CD4-positive, alpha-beta T cell (primary cell): ENCODE results near the gene NOXA1. TPM values are rescaled to one million over a fixed set of nuclear protein-coding genes. Genes with fewer than 3 reads are reported as not detected.

Experiments used
- ATAC-seq: fragments of 200-7000 bp; cut with Tn5 transposase; one replicate; pipeline ENCODE4 v1.10.0; 2022; ENCODE audit warnings: mild to moderate bottlenecking; ENCODE audit not compliant: poor library complexity
- CTCF ChIA-PET: fragments of 350-600 bp; sonication (Branson Sonifier 250); formaldehyde crosslinking; loops from one replicate; lab custom pipeline; 2021; ENCODE audit warnings: antibody characterized with exemption, inconsistent platforms; lab: Charles Lee
- POLR2A ChIA-PET: fragments of 350-600 bp; sonication (Branson Sonifier 250); formaldehyde crosslinking; loops from one replicate; lab custom pipeline; 2021; ENCODE audit warnings: antibody characterized with exemption, inconsistent platforms; lab: Charles Lee
- DNase-seq, 14 experiments: peaks; one replicate each; pipeline ENCODE4 v3.0.0-alpha.2; 2013 to 2020; ENCODE audit warnings: mixed read lengths in 2 of 14
- H3K27ac ChIP-seq, 2 donors: one replicate each; pipeline versions ENCODE4 v1.5.1 to v1.7.0; 2013; ENCODE audit warnings: low read length in 2 of 2, low read depth in 1 of 2, mild to moderate bottlenecking in 1 of 2
- H3K27me3 ChIP-seq, 2 experiments: 1 replicate in 1 of 2; 2 replicates in 1 of 2; pipeline versions ENCODE4 v1.6.1 to v1.7.0; 2013; ENCODE audit warnings: low read length in 2 of 2, control low read depth in 1 of 2, mild to moderate bottlenecking in 1 of 2, moderate library complexity in 1 of 2; ENCODE audit not compliant: insufficient read depth in 2 of 2, control insufficient read depth in 1 of 2
- H3K36me3 ChIP-seq: one replicate; pipeline ENCODE4 v1.6.1; 2013; ENCODE audit warnings: low read length, control low read depth; ENCODE audit not compliant: insufficient read depth
- H3K4me1 ChIP-seq: one replicate; pipeline ENCODE4 v1.6.1; 2013; ENCODE audit warnings: low read length, control low read depth; ENCODE audit not compliant: insufficient read depth
- H3K4me3 ChIP-seq: one replicate; pipeline ENCODE4 v1.5.1; 2013; ENCODE audit warnings: mild to moderate bottlenecking, low read length, moderate library complexity
- H3K9me3 ChIP-seq, 2 experiments: 1 replicate in 1 of 2; 2 replicates in 1 of 2; pipeline versions ENCODE4 v1.6.1 to v1.7.0; 2013; ENCODE audit warnings: low read length in 2 of 2, mild to moderate bottlenecking in 2 of 2, control low read depth in 1 of 2, moderate library complexity in 1 of 2; ENCODE audit not compliant: control insufficient read depth in 1 of 2, insufficient read depth in 1 of 2
- H3K27ac Mint-ChIP-seq: one replicate; pipeline ENCODE4 v1.8.0; 2020; ENCODE audit warnings: mixed read lengths
- H3K27me3 Mint-ChIP-seq: one replicate; pipeline ENCODE4 v1.8.0; 2021; ENCODE audit warnings: mixed read lengths
- H3K36me3 Mint-ChIP-seq: one replicate; pipeline ENCODE4 v1.8.0; 2021; ENCODE audit warnings: low read depth, mixed read lengths
- H3K4me1 Mint-ChIP-seq: one replicate; pipeline ENCODE4 v1.8.0; 2021; ENCODE audit warnings: low read depth, mixed read lengths
- H3K4me3 Mint-ChIP-seq: one replicate; pipeline ENCODE4 v1.8.0; 2020; ENCODE audit warnings: mild to moderate bottlenecking, mixed read lengths
- H3K9me3 Mint-ChIP-seq: one replicate; pipeline ENCODE4 v1.8.0; 2020; ENCODE audit warnings: mixed read lengths
- intact Hi-C, 2 experiments: fragments of 100-400 bp; cut with DNase I in 1 of 2; cut with micrococcal nuclease in 1 of 2; formaldehyde crosslinking; loops; one replicate each; pipeline versions ENCODE4 v1.15.1 to v1.9.0; 2023 to 2025; cut with DNase I, micrococcal nuclease
- total RNA-seq, 174 experiments: library from RNA in 2 of 174; stranded (reverse) in 2 of 174; gene quantifications; one replicate each; pipeline ENCODE4 v1.2.3 and lab custom pipeline; 2021 to 2026
- TF ChIP-seq, protein P1 (sequence below): fragments of 200-600 bp; IDR thresholded peaks from one replicate; pipeline ENCODE4 v1.8.0; 2022; ENCODE audit warnings: antibody characterized with exemption, mild to moderate bottlenecking

The NOXA1 gene
- total RNA-seq, 2 experiments from 2014 or later: 6.7 to 7.7 TPM

DNA sequence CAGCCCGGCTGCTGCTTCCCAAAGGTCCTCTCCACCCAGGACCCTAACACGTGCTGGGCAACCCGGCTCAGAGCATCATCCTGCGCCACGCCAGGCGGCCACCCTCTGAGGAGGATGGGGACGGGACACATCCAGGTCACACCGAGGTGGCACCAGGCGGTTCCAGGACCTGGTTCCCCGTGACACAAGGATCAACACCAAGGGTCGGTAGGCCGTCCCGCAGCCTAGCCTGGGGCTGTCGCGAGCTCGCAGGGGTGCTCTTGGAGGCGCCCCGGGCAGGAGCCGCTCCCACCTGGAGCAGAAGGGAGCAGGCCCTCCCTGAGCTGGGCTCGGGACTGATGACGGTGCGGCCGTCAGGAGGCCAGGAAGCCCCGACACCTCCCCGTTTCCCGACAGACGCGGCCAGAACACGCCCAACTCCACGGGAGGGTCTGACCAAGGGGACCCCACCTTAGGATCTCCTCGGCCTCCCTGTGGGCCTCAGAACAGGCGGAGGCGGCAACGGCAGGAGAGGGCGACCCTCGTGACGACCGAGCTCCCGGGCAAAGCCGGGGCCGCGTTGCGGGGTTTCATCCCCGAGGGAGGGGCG is 6.5 kb upstream of the NOXA1 start:
- ATAC-seq: no peak
- Histone ChIP-seq H3K4me3 (peak overlapping the region; percentile 34), H3K4me1 (peaks cover 7% of the 10 kb centered on the region), H3K27ac (no peak overlapping the region), H3K27me3 (no peaks in the 10 kb centered on the region), H3K9me3 (no peaks in the 10 kb centered on the region), H3K36me3 (no peaks in the 10 kb centered on the region)
- Mint-ChIP-seq H3K4me1 (peaks cover 8% of the 10 kb centered on the region), H3K27me3 (no peaks in the 10 kb centered on the region), H3K9me3 (no peaks in the 10 kb centered on the region), H3K36me3 (no peaks in the 10 kb centered on the region), H3K4me3 (no peak overlapping the region), H3K27ac (no peak overlapping the region)
- POLR2A ChIA-PET: no interaction called here
- TF ChIP-seq, protein P1, sequence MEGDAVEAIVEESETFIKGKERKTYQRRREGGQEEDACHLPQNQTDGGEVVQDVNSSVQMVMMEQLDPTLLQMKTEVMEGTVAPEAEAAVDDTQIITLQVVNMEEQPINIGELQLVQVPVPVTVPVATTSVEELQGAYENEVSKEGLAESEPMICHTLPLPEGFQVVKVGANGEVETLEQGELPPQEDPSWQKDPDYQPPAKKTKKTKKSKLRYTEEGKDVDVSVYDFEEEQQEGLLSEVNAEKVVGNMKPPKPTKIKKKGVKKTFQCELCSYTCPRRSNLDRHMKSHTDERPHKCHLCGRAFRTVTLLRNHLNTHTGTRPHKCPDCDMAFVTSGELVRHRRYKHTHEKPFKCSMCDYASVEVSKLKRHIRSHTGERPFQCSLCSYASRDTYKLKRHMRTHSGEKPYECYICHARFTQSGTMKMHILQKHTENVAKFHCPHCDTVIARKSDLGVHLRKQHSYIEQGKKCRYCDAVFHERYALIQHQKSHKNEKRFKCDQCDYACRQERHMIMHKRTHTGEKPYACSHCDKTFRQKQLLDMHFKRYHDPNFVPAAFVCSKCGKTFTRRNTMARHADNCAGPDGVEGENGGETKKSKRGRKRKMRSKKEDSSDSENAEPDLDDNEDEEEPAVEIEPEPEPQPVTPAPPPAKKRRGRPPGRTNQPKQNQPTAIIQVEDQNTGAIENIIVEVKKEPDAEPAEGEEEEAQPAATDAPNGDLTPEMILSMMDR: no peak
- DNase-seq: no peak
- CTCF ChIA-PET: no interaction called here
- intact Hi-C loops: no loop called here

DNA sequence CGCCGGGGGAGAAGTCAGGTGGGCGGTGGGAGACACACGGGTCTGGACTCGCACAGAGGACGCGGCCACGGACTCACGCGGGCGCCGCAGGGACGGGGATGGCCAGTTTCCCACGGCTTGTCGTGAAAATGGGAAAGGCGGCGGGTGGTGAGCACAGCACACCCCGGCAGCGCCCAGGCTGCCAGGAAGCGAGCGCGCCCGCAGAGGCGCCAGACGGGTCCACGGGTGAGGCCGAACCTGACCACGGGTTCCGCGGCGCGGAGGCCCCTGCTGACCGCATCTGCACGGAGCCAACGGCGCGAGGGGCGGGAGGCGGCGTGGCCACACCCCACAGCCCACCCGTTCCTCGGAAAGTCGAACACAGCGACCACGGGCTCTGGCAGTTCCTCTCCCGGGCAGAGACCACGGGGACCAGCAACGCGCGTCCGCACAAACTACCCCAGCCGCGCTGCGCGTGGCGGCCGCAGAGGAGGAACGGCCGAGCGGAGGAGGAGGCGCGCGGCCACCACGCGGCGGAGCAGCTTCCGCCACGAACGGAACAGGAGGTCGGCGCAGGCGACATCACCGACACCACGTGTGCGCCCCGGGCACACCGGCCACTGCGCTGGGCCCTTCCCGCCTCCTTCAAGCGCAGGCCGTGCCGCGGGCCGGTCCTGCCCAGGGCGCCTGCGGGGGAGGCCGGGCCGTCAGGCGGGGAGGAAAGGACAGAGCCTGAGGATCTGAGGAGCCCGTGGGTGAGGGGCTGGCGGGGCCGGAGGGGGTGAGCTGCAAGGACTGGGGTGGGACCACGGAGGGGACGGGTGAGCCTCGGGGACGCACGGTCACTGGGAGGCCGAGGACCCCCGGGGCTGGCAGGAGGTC is 5.8 kb upstream of the NOXA1 start:
- no peak for ATAC-seq
- H3K9me3 Mint-ChIP-seq: no peaks in the 10 kb centered on the region
- H3K4me3 Mint-ChIP-seq: peak overlapping the region; percentile 38
- DNase-seq: peak in 2 of 14 experiments; percentile 10 to 14
- intact Hi-C loops: no loop called here
- Histone ChIP-seq H3K36me3 (no peaks in the 10 kb centered on the region), H3K27ac (no peak overlapping the region), H3K4me1 (peaks cover 8% of the 10 kb centered on the region), H3K27me3 (no peaks in the 10 kb centered on the region), H3K9me3 (no peaks in the 10 kb centered on the region), H3K4me3 (peak overlapping the region; percentile 34)
- no peaks in the 10 kb centered on the region for H3K36me3 Mint-ChIP-seq
- peaks cover 15% of the 10 kb centered on the region for H3K4me1 Mint-ChIP-seq
- TF ChIP-seq, protein P1: no peak
- H3K27ac Mint-ChIP-seq: no peak overlapping the region
- ChIA-PET CTCF (no interaction called here), POLR2A (no interaction called here)
- no peaks in the 10 kb centered on the region for H3K27me3 Mint-ChIP-seq

DNA sequence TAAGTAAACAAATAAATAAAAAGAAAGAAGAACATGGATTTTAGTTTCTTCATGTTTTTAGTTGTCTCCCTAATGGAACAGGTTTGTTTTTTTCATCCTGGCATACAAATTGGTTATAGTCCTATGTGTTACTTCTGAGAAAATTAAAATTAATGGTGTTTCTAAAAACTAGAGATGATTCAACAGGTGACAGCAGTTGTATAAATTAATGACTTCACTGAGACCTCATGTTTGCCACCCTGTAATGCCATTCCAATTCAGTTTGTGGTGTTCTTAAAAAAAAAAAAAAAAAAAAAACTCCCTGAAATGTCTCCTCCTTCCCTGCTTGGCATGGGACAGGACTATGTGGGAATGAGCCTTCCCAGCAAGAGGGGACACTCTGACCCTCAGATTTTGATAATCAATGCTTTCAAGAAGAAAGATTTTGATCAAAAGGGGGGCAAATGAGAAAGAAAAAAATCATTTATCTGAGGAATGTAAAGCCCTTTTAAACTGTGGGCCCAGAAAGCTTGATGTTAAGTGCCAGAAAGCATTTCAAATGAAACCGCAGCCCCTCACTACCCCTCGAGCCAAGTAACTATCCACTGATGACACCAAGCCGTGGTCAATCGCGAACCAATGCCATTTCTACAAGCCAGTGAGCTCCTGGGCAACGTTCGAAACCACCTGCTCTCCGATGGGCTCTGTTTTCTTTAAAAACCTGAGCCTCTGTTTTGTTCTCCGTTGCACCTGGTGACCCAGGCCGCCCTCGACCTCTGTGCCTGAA is 1.2 kb upstream of the NOXA1 start:
- no peaks in the 10 kb centered on the region for H3K27me3 ChIP-seq
- H3K4me3 ChIP-seq: peak overlapping the region; percentile 65
- TF ChIP-seq, protein P1: no peak
- H3K4me1 ChIP-seq: peaks cover 19% of the 10 kb centered on the region
- no peaks in the 10 kb centered on the region for H3K36me3 Mint-ChIP-seq
- peak overlapping the region; percentile 91 for H3K4me3 Mint-ChIP-seq
- DNase-seq (no peak), ATAC-seq (no peak)
- no peaks in the 10 kb centered on the region for H3K36me3 ChIP-seq
- POLR2A ChIA-PET: interaction anchor here (1.1 to 2.9 kb wide), 11 partner anchors 10 to 335 kb away, joined by 3 to 18 read pairs (median 7); partner anchors contain the start of genes MAN1B1, NELFB, NRARP and NSMF
- peak overlapping the region; percentile 69 for H3K27ac Mint-ChIP-seq
- H3K9me3 ChIP-seq: no peaks in the 10 kb centered on the region
- H3K27me3 Mint-ChIP-seq: no peaks in the 10 kb centered on the region
- no peak overlapping the region for H3K27ac ChIP-seq
- CTCF ChIA-PET: interaction anchor here (1.0 to 2.3 kb wide), 2 partner anchors 23 to 130 kb away, joined by 3 to 12 read pairs; partner anchors contain the start of gene MRPL41
- H3K9me3 Mint-ChIP-seq: no peaks in the 10 kb centered on the region
- H3K4me1 Mint-ChIP-seq: peaks cover 18% of the 10 kb centered on the region
- intact Hi-C loops: loop anchor here (2.0 to 5.0 kb wide), 4 partner anchors 37 to 185 kb away; partner anchors contain the start of genes ARRDC1 (in 1 of the 2), DPH7 (in 1 of the 2) and NSMF (in 1 of the 2)
